Measurements from ENCODE around the gene GLDC. TPM values are rescaled to one million over a fixed set of nuclear protein-coding genes. Genes with fewer than 3 reads are reported as not detected.
"Not testable (repeated sequence)": the region's sequence is repeated elsewhere in the genome, so short reads cannot be mapped to it uniquely, and the experiment has no call there.

GLDC gene
- total RNA-seq, 6 donors from 2014 or later, result 0.60 to 3.1 (median 1.1) TPM; not detected in 2

DNA sequence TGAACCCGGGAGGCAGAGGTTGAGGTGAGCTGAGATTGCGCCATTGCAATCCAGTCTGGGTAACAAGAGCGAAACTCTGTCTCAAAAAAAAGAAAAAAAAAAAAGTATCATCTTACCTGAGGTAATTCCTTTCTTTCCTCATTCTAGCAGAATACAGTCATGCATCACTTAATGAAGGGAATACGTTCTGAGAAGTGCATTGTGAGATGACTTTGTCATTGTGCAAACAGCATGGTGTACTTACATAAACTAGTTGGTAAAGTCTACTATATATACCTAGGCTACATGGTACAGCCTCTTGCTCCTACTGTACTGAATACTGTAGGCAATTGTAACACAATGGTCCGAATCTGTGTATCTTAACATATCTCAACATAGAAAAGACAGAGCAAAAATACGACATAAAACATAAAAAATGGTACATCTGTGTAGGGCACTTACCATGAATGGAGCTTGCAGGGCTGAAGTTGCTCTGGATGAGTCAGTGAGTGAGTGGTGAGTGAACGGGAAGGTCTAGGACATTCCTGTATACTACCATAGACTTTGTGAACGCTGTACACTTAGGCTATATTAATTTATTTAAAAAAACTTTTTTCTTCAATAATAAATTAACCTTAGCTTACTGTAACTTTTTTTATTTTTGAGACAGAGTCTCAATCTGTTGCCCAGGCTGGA lies 100.4 kb downstream of the GLDC start:
- 89 to 93% methylated on average over 8 of the region's 8 CpGs for WGBS, 2 donors
- H3K27ac ChIP-seq, result no peak overlapping the region
- TF ChIP-seq, protein P1, sequence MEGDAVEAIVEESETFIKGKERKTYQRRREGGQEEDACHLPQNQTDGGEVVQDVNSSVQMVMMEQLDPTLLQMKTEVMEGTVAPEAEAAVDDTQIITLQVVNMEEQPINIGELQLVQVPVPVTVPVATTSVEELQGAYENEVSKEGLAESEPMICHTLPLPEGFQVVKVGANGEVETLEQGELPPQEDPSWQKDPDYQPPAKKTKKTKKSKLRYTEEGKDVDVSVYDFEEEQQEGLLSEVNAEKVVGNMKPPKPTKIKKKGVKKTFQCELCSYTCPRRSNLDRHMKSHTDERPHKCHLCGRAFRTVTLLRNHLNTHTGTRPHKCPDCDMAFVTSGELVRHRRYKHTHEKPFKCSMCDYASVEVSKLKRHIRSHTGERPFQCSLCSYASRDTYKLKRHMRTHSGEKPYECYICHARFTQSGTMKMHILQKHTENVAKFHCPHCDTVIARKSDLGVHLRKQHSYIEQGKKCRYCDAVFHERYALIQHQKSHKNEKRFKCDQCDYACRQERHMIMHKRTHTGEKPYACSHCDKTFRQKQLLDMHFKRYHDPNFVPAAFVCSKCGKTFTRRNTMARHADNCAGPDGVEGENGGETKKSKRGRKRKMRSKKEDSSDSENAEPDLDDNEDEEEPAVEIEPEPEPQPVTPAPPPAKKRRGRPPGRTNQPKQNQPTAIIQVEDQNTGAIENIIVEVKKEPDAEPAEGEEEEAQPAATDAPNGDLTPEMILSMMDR (IDR thresholded peaks at IDR 0.05), result no peak
- TF ChIP-seq POLR2A (IDR thresholded peaks at IDR 0.05) (no peak), POLR2AphosphoS5 (IDR thresholded peaks at IDR 0.05) (no peak), EP300 (IDR thresholded peaks at IDR 0.05) (no peak)

DNA sequence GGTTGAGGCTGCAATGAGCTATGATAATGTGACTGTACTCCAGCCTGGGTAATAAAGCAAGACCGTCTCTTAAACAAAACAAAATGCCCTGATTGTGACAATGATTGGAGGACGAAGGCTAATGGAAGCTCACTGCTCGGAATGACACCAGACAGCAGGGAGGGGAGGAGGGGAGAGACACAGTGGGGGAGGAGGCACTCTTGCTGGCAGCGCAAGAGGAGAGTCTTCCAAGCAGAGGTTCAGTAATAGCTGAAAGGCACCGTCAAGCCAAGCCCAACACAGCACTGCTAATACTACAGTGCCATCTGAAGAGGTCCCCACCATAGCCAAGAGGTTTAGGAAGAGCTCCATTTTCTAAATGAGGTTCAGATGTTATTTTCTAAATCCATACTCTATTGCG lies 102.3 kb downstream of the GLDC start:
- Histone ChIP-seq H3K4me3 (no peak overlapping the region), H3K4me1 (no peaks in the 10 kb centered on the region), H3K9me3 (no peaks in the 10 kb centered on the region), H3K27ac (no peak overlapping the region), H3K27me3 (no peaks in the 10 kb centered on the region), H3K36me3 (no peaks in the 10 kb centered on the region)
- WGBS, 2 donors, result 66 to 76% methylated on average over 6 of the region's 6 CpGs
- DNase-seq (no peak), ATAC-seq (ENCODE audit: low FRiP score in 2 of 2) (no peak)
- TF ChIP-seq POLR2A (IDR thresholded peaks at IDR 0.05) (no peak), POLR2AphosphoS5 (IDR thresholded peaks at IDR 0.05) (no peak), EP300 (IDR thresholded peaks at IDR 0.05) (no peak)
- TF ChIP-seq, protein P1 (IDR thresholded peaks at IDR 0.05), result no peak

More for the DNA sequence above, 100.4 kb downstream of the GLDC start:
- Histone ChIP-seq H3K36me3 (no peaks in the 10 kb centered on the region), H3K4me1 (no peaks in the 10 kb centered on the region), H3K27me3 (no peaks in the 10 kb centered on the region), H3K4me3 (no peak overlapping the region), H3K9me3 (no peaks in the 10 kb centered on the region)
- DNase-seq (no peak), ATAC-seq (ENCODE audit: low FRiP score in 2 of 2) (no peak)

DNA sequence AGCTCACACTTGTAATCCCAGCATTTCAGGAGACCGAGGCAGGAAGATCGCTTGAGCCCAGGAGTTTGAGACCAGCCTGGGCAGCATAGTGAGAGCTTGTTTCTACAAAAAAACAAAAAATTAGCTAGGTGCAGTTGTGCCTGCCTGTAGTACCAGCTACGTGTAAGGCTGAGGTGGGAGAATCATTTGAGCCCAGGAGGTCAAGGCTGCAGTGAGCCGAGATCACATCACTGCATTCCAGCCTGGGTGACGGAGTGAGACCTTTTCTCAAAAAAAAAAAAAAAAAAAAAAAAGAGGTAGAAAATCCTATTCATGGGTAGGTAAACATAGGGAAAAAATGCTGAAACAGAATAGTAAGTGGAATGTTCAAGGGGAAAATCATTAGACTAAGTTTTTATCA lies 102.9 kb downstream of the GLDC start:
- not testable (repeated sequence) for H3K9me3 ChIP-seq; H3K4me1 ChIP-seq; ATAC-seq (ENCODE audit: low FRiP score in 2 of 2); H3K27me3 ChIP-seq; H3K27ac ChIP-seq; H3K36me3 ChIP-seq; DNase-seq; H3K4me3 ChIP-seq
- WGBS, 2 donors, result 87 to 92% methylated on average over 5 of the region's 5 CpGs

DNA sequence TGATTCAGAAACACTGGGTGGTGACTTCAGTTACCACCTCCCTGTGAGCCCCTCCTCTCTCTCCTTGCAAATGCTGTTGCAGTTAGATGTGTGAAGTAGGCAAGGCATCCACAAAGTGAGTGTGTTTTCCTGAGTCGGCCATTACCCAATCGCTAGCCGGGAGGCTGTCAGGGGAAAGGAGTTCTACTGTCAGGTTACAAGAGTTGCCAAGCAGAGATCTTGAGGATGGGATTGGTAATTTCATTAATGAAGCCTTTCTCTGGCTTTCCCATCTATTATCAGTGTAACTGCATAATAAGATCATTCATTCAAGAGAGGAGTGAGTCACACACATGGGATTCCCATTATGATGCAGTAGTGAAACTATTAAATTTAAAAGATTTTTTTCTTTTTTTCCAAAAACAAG lies 106.9 kb downstream of the GLDC start:
- ATAC-seq (ENCODE audit: low FRiP score in 2 of 2) (peak in 1 of 2 donors; percentile 50), DNase-seq (no peak)
- H3K36me3 ChIP-seq, result no peaks in the 10 kb centered on the region
- no peaks in the 10 kb centered on the region for H3K27me3 ChIP-seq
- H3K9me3 ChIP-seq, result no peaks in the 10 kb centered on the region
- TF ChIP-seq POLR2A (IDR thresholded peaks at IDR 0.05) (no peak), EP300 (IDR thresholded peaks at IDR 0.05) (no peak), POLR2AphosphoS5 (IDR thresholded peaks at IDR 0.05) (no peak)
- TF ChIP-seq, protein P1 (IDR thresholded peaks at IDR 0.05), result no peak
- H3K4me3 ChIP-seq, result no peak overlapping the region
- WGBS, 2 donors, result 67 to 82% methylated on average over 3 of the region's 3 CpGs
- H3K4me1 ChIP-seq, result no peaks in the 10 kb centered on the region
- H3K27ac ChIP-seq, result no peak overlapping the region

DNA sequence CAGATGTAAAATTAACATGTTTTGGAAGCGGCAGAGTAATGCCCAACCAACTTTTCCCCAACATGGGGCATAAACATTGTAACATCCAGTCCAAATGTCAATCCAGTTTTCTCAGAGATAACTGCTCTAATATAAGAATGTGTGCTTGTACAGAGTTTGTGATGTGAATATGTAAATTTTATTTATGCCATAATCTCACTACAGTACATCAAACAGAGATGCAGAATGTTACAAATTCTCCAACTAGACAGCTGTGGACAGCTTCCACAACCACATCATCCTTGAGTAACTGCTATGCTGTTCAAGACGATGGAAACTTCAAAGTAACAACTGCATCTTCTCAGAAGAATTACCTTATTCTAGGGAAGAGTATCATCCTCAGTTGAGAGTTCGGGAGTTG lies 109.9 kb downstream of the GLDC start:
- H3K27ac ChIP-seq, result no peak overlapping the region
- TF ChIP-seq, protein P1 (IDR thresholded peaks at IDR 0.05), result no peak
- TF ChIP-seq EP300 (IDR thresholded peaks at IDR 0.05) (no peak), POLR2AphosphoS5 (IDR thresholded peaks at IDR 0.05) (no peak), POLR2A (IDR thresholded peaks at IDR 0.05) (no peak)
- H3K4me3 ChIP-seq, result no peak overlapping the region
- WGBS, 2 donors, result 82 to 87% methylated on average over 3 of the region's 3 CpGs
- ATAC-seq (ENCODE audit: low FRiP score in 2 of 2) (no peak), DNase-seq (no peak)
- no peaks in the 10 kb centered on the region for H3K36me3 ChIP-seq
- H3K4me1 ChIP-seq, result no peaks in the 10 kb centered on the region
- no peaks in the 10 kb centered on the region for H3K9me3 ChIP-seq
- no peaks in the 10 kb centered on the region for H3K27me3 ChIP-seq

Data from upper lobe of left lung (tissue), 6 donors.